HCT116 (cell line): Measurements from ENCODE around the gene DGKB.

Source experiments
- CEBPB ChIP-seq: IDR thresholded peaks from 2 replicates; pipeline ENCODE4 v1.6.1; 2012; ENCODE audit warnings: low read depth
- EZH2 ChIP-seq: fragments of 200-600 bp; sonication (generic); IDR thresholded peaks from 2 replicates; pipeline ENCODE4 v1.6.1; 2017; ENCODE audit warnings: antibody characterized with exemption, mixed run types
- EZH2phosphoT487 ChIP-seq: fragments of 200-600 bp; IDR thresholded peaks from 2 replicates; pipeline ENCODE4 v1.6.1; 2018; ENCODE audit warnings: antibody characterized with exemption, borderline replicate concordance
- JUND ChIP-seq: IDR thresholded peaks from 2 replicates; pipeline ENCODE4 v1.6.1; 2012
- MAX ChIP-seq: IDR thresholded peaks from 2 replicates; pipeline ENCODE4 v1.6.1; 2012
- POLR2A ChIP-seq: IDR thresholded peaks from 2 replicates; pipeline ENCODE4 v1.7.0; 2011; ENCODE audit warnings: borderline replicate concordance; ENCODE audit not compliant: insufficient read depth, insufficient read length; ENCODE audit errors: extremely low read depth
- POLR2AphosphoS5 ChIP-seq: IDR thresholded peaks from 2 replicates; pipeline ENCODE4 v1.6.1; 2011; ENCODE audit warnings: mild to moderate bottlenecking, low read depth, low read length, moderate library complexity
- RAD21 ChIP-seq: IDR thresholded peaks from 2 replicates; pipeline ENCODE4 v1.6.1; 2012; ENCODE audit warnings: low read depth, mild to moderate bottlenecking
- SP1 ChIP-seq: IDR thresholded peaks from 2 replicates; pipeline ENCODE4 v1.6.1; 2012; ENCODE audit warnings: low read depth
- YY1 ChIP-seq: IDR thresholded peaks from 2 replicates; pipeline ENCODE4 v1.6.1; 2011; ENCODE audit warnings: low read length, low read depth, moderate library complexity, mild to moderate bottlenecking; ENCODE audit not compliant: insufficient replicate concordance; ENCODE audit errors: extremely low read depth
- ZNF274 ChIP-seq: fragments of 200-500 bp; sonication (Bioruptor generic); IDR thresholded peaks from 2 replicates; pipeline ENCODE4 v1.6.1; 2014; ENCODE audit warnings: mild to moderate bottlenecking, low read depth, low read length, inconsistent platforms
- TF ChIP-seq, protein P1 (sequence below), 3 experiments: fragments of 200-600 bp in 1 of 3; sonication (generic) in 1 of 3; IDR thresholded peaks in 2 of 3; conservative IDR thresholded peaks in 1 of 3; 2 replicates each; pipeline ENCODE4 v1.5.1; 2012 to 2017; ENCODE audit warnings: low read depth in 2 of 3, low read length in 2 of 3, antibody characterized with exemption in 1 of 3, borderline replicate concordance in 1 of 3, control low read depth in 1 of 3, mild to moderate bottlenecking in 1 of 3, mixed read lengths in 1 of 3, mixed run types in 1 of 3, moderate library complexity in 1 of 3; ENCODE audit not compliant: insufficient read depth in 1 of 3
- TF ChIP-seq, protein P2 (sequence below): IDR thresholded peaks from 2 replicates; pipeline ENCODE4 v1.6.1; 2012

GRCh38 chr7:14457568-14458453, 444.7 kb downstream of the DGKB start:
- TF ChIP-seq POLR2A, result no peak
- no peak for TF ChIP-seq POLR2AphosphoS5
- TF ChIP-seq, protein P1, sequence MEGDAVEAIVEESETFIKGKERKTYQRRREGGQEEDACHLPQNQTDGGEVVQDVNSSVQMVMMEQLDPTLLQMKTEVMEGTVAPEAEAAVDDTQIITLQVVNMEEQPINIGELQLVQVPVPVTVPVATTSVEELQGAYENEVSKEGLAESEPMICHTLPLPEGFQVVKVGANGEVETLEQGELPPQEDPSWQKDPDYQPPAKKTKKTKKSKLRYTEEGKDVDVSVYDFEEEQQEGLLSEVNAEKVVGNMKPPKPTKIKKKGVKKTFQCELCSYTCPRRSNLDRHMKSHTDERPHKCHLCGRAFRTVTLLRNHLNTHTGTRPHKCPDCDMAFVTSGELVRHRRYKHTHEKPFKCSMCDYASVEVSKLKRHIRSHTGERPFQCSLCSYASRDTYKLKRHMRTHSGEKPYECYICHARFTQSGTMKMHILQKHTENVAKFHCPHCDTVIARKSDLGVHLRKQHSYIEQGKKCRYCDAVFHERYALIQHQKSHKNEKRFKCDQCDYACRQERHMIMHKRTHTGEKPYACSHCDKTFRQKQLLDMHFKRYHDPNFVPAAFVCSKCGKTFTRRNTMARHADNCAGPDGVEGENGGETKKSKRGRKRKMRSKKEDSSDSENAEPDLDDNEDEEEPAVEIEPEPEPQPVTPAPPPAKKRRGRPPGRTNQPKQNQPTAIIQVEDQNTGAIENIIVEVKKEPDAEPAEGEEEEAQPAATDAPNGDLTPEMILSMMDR (IDR thresholded peaks at IDR 0.05 in 2 of 3, conservative IDR thresholded peaks at IDR 0.05 in 1 of 3; ENCODE audit: borderline replicate concordance in 1 of 3, insufficient read depth in 1 of 3, low read depth in 2 of 3, low read length in 2 of 3), result peak; percentile 60 to 80 (median 71)
- no peak for TF ChIP-seq ZNF274
- TF ChIP-seq CEBPB, result no peak
- no peak for TF ChIP-seq MAX
- TF ChIP-seq SP1, result no peak
- no peak for TF ChIP-seq YY1
- no peak for TF ChIP-seq EZH2
- peak; percentile 88 for TF ChIP-seq RAD21
- TF ChIP-seq JUND, result no peak
- no peak for TF ChIP-seq EZH2phosphoT487
- TF ChIP-seq, protein P2, sequence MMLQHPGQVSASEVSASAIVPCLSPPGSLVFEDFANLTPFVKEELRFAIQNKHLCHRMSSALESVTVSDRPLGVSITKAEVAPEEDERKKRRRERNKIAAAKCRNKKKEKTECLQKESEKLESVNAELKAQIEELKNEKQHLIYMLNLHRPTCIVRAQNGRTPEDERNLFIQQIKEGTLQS, result no peak
